ENCODE measurements around the gene CCIN. TPM values are rescaled to one million over a fixed set of nuclear protein-coding genes. Genes with fewer than 3 reads are reported as not detected.

CCIN gene
- total and polyA plus RNA-seq, 9 of the 15 experiments (the other 6 are each of a cell fraction or from before 2014, with no cell fraction given): not detected

- TF ChIP-seq MGA (IDR thresholded peaks at IDR 0.05) (peak; percentile 15; the same call in 1 of the 2 replicates), SRF (CRISPR knock-in tag; IDR thresholded peaks at IDR 0.05) (peak in 1 of 2 experiments; percentile 90; a peak in 2 of 4 replicates), DACH1 (IDR thresholded peaks at IDR 0.05; ENCODE audit: partially characterized antibody) (no peak), REST (IDR thresholded peaks at IDR 0.05; ENCODE audit: borderline replicate concordance) (no peak), REST (CRISPR knock-in tag; IDR thresholded peaks at IDR 0.05; ENCODE audit: low read depth) (no peak), COPS2 (conservative IDR thresholded peaks at IDR 0.05) (no peak), HCFC1 (IDR thresholded peaks at IDR 0.05; ENCODE audit: low read depth, low read length) (peak; percentile 48)
Observed at GRCh38 chr9:36190388-36191289, 21.5 kb downstream of the CCIN start, which contains the start of gene CLTA (continued).

All from K562 (cell line).